IMR-90 (cell line): ENCODE data around the gene IER5. TPM values are rescaled to one million over a fixed set of nuclear protein-coding genes. Genes with fewer than 3 reads are reported as not detected.

ENCODE experiments used
- ATAC-seq: fragments of 200-7000 bp; cut with Tn5 transposase; 2 replicates; pipeline ENCODE4 v1.9.1; 2020; ENCODE audit warnings: low read depth, mild to moderate bottlenecking, moderate library complexity
- BruUV-seq: library from RNA; stranded (reverse); fragments of 400-500 nt; replicated peaks from 2 replicates; lab custom pipeline; 2021; lab: Mats Ljungman, UMichigan
- CTCF ChIA-PET: fragments of 300-600 bp; formaldehyde crosslinking; extraction: SDS; loops from one replicate; lab custom pipeline; 2021; ENCODE audit warnings: antibody characterized with exemption; lab: Yijun Ruan, JAX
- POLR2A ChIA-PET: fragments of 300-600 bp; sonication (Branson Sonifier 250); formaldehyde crosslinking; loops from one replicate; lab custom pipeline; 2022; ENCODE audit warnings: antibody characterized with exemption; ENCODE audit not compliant: unreplicated experiment; lab: Charles Lee
- DNase-seq: peaks from one replicate; pipeline ENCODE4 v3.0.0; 2013
- H2AFZ ChIP-seq: replicated peaks from 2 replicates; pipeline ENCODE3; 2013; ENCODE audit warnings: low read length, mild to moderate bottlenecking; ENCODE audit not compliant: poor library complexity
- H2AK5ac ChIP-seq: 2 replicates; pipeline ENCODE4 v1.6.1; 2013; ENCODE audit warnings: low read depth, low read length, inconsistent platforms
- H2AK9ac ChIP-seq: replicated peaks from 2 replicates; pipeline ENCODE3; 2013; ENCODE audit warnings: mild to moderate bottlenecking, low read depth, low read length, moderate library complexity; ENCODE audit not compliant: poor library complexity
- H2BK120ac ChIP-seq: 2 replicates; pipeline ENCODE4 v1.6.1; 2013; ENCODE audit warnings: low read depth, low read length, inconsistent platforms
- H2BK15ac ChIP-seq: 3 replicates; pipeline ENCODE4 v1.6.1; 2013; ENCODE audit warnings: low read depth, low read length, inconsistent platforms
- H2BK20ac ChIP-seq: 2 replicates; pipeline ENCODE4 v1.6.1; 2013; ENCODE audit warnings: low read depth, mild to moderate bottlenecking, inconsistent platforms, low read length, moderate library complexity
- H2BK5ac ChIP-seq: 2 replicates; pipeline ENCODE4 v1.6.1; 2013; ENCODE audit warnings: mild to moderate bottlenecking, low read depth, low read length, inconsistent platforms; ENCODE audit not compliant: poor library complexity, severe bottlenecking
- H3K14ac ChIP-seq: replicated peaks from 2 replicates; pipeline ENCODE4 v1.6.1; 2013; ENCODE audit warnings: low read depth, low read length, inconsistent platforms
- H3K18ac ChIP-seq: 2 replicates; pipeline ENCODE4 v1.6.1; 2013; ENCODE audit warnings: low read depth, low read length, control low read depth
- H3K23ac ChIP-seq: 2 replicates; pipeline ENCODE4 v1.6.1; 2013; ENCODE audit warnings: low read depth, low read length, inconsistent platforms
- H3K27ac ChIP-seq: 2 replicates; pipeline ENCODE4 v1.5.1; 2013; ENCODE audit warnings: mild to moderate bottlenecking, control low read depth, low read length; ENCODE audit not compliant: insufficient read depth
- H3K27me3 ChIP-seq: 2 replicates; pipeline ENCODE4 v1.6.1; 2013; ENCODE audit warnings: low read length; ENCODE audit not compliant: control insufficient read depth, insufficient read depth
- H3K36me3 ChIP-seq: 2 replicates; pipeline ENCODE4 v1.6.1; 2013; ENCODE audit warnings: low read length, mixed read lengths; ENCODE audit not compliant: control insufficient read depth, insufficient read depth
- H3K4ac ChIP-seq: 2 replicates; pipeline ENCODE4 v1.6.1; 2013; ENCODE audit warnings: low read depth, low read length, inconsistent platforms
- H3K4me1 ChIP-seq: 2 replicates; pipeline ENCODE4 v1.6.1; 2013; ENCODE audit warnings: low read length, mixed read lengths; ENCODE audit not compliant: control insufficient read depth, insufficient read depth
- H3K4me2 ChIP-seq: 2 replicates; pipeline ENCODE4 v1.6.1; 2013; ENCODE audit warnings: low read depth, mild to moderate bottlenecking, control low read depth, low read length, moderate library complexity
- H3K4me3 ChIP-seq: 2 replicates; pipeline ENCODE4 v1.5.1; 2013; ENCODE audit warnings: low read depth, mild to moderate bottlenecking, control low read depth, low read length, moderate library complexity; ENCODE audit not compliant: insufficient read depth
- H3K56ac ChIP-seq: 2 replicates; pipeline ENCODE4 v1.6.1; 2013; ENCODE audit warnings: low read length, inconsistent platforms; ENCODE audit not compliant: insufficient read depth; ENCODE audit errors: extremely low read depth
- H3K79me1 ChIP-seq, 2 experiments: 2 replicates each; pipeline ENCODE4 v1.6.1; 2013; ENCODE audit warnings: low read length in 2 of 2, inconsistent platforms in 1 of 2, low read depth in 1 of 2
- H3K9ac ChIP-seq: 2 replicates; pipeline ENCODE4 v1.6.1; 2013; ENCODE audit warnings: low read depth, low read length, control low read depth
- H3K9me1 ChIP-seq: 2 replicates; pipeline ENCODE4 v1.6.1; 2013; ENCODE audit warnings: low read length, inconsistent platforms; ENCODE audit not compliant: insufficient read depth
- H3K9me3 ChIP-seq: 2 replicates; pipeline ENCODE4 v1.6.1; 2013; ENCODE audit warnings: low read length; ENCODE audit not compliant: control insufficient read depth, insufficient read depth
- H4K20me1 ChIP-seq: 2 replicates; pipeline ENCODE4 v1.6.1; 2013; ENCODE audit warnings: low read length, inconsistent platforms; ENCODE audit not compliant: insufficient read depth
- H4K5ac ChIP-seq: 2 replicates; pipeline ENCODE4 v1.6.1; 2013; ENCODE audit warnings: mild to moderate bottlenecking, low read depth, low read length, control low read depth
- H4K8ac ChIP-seq, 2 experiments: 2 replicates each; pipeline ENCODE4 v1.6.1; 2013; ENCODE audit warnings: low read depth in 2 of 2, low read length in 2 of 2, control low read depth in 1 of 2, inconsistent platforms in 1 of 2
- H4K91ac ChIP-seq: 2 replicates; pipeline ENCODE4 v1.6.1; 2013; ENCODE audit warnings: low read depth, low read length, inconsistent platforms; ENCODE audit not compliant: insufficient read depth
- BHLHE40 ChIP-seq: fragments of 150-350 bp; IDR thresholded peaks from 2 replicates; pipeline ENCODE4 v1.6.1; 2016; ENCODE audit warnings: mild to moderate bottlenecking, low read depth, low read length
- CEBPB ChIP-seq: IDR thresholded peaks from 2 replicates; pipeline ENCODE4 v1.6.1; 2012; ENCODE audit warnings: low read depth, low read length, improper control_type of control experiment
- CHD1 ChIP-seq: IDR thresholded peaks from 2 replicates; pipeline ENCODE4 v1.6.1; 2012; ENCODE audit warnings: low read depth, low read length, improper control_type of control experiment
- FOS ChIP-seq: fragments of 150-350 bp; IDR thresholded peaks from 2 replicates; pipeline ENCODE4 v1.6.1; 2016; ENCODE audit warnings: low read depth, low read length
- MAFK ChIP-seq: IDR thresholded peaks from 2 replicates; pipeline ENCODE4 v1.6.1; 2012; ENCODE audit warnings: low read depth, low read length, improper control_type of control experiment
- MAZ ChIP-seq: IDR thresholded peaks from 2 replicates; pipeline ENCODE4 v1.6.1; 2012; ENCODE audit warnings: low read depth, mild to moderate bottlenecking, low read length, improper control_type of control experiment, moderate library complexity, borderline replicate concordance
- MXI1 ChIP-seq: IDR thresholded peaks from 2 replicates; pipeline ENCODE4 v1.6.1; 2012; ENCODE audit warnings: low read depth, mild to moderate bottlenecking, low read length, moderate library complexity, borderline replicate concordance
- NFE2L2 ChIP-seq: fragments of 150-350 bp; IDR thresholded peaks from 2 replicates; pipeline ENCODE4 v1.6.1; 2016; ENCODE audit warnings: low read depth, mild to moderate bottlenecking, low read length
- POLR2A ChIP-seq: IDR thresholded peaks from 2 replicates; pipeline ENCODE4 v1.6.1; 2012; ENCODE audit warnings: mild to moderate bottlenecking, low read depth, low read length
- RAD21 ChIP-seq: IDR thresholded peaks from 2 replicates; pipeline ENCODE4 v1.6.1; 2012; ENCODE audit warnings: low read length, improper control_type of control experiment
- RCOR1 ChIP-seq: IDR thresholded peaks from 2 replicates; pipeline ENCODE4 v1.6.1; 2012; ENCODE audit warnings: mild to moderate bottlenecking, low read length, improper control_type of control experiment; ENCODE audit not compliant: insufficient replicate concordance
- RFX5 ChIP-seq: IDR thresholded peaks from 2 replicates; pipeline ENCODE4 v1.8.0; 2012; ENCODE audit warnings: low read depth, mild to moderate bottlenecking, low read length, moderate library complexity
- SMC3 ChIP-seq: fragments of 150-350 bp; IDR thresholded peaks from 2 replicates; pipeline ENCODE4 v1.6.1; 2016; ENCODE audit warnings: low read depth, mild to moderate bottlenecking, antibody characterized with exemption, low read length, moderate library complexity
- WGBS, 2 experiments: methylation state at CpG; one replicate each; pipeline versions ENCODE4 v1.1.5 to v1.1.7; 2013; ENCODE audit warnings: missing lambda C conversion rate in 2 of 2; ENCODE audit not compliant: insufficient read length in 1 of 2; ENCODE audit errors: extremely low coverage in 2 of 2; 5-methylcytosine and 5-hydroxymethylcytosine counted together
- dilution Hi-C: fragments of 300-500 bp; cut with HindIII; formaldehyde crosslinking; loops from one replicate; pipeline ENCODE4 v1.14.3; 2018; ENCODE audit warnings: low sequenced_read_pairs; ENCODE audit not compliant: unreplicated experiment
- in situ Hi-C: fragments of 300-500 bp; cut with MboI; formaldehyde crosslinking; loops from 3 replicates; pipeline ENCODE4 v1.14.3; 2019; ENCODE audit warnings: low sequenced_read_pairs, inconsistent platforms, mixed read lengths
- intact Hi-C: fragments of 100-400 bp; cut with micrococcal nuclease; formaldehyde crosslinking; loops from 2 replicates; pipeline ENCODE4 v1.10.0; 2022
- polyA plus RNA-seq, 3 experiments: library from polyadenylated mRNA; depleted of rRNA; stranded (reverse); fragments of >200 nt; gene quantifications; 2 replicates each; pipeline ENCODE4 v1.2.3, GENCODE V29; 2012; ENCODE audit warnings: low replicate concordance in 1 of 3
- total RNA-seq: library from RNA; depleted of rRNA; stranded (reverse); fragments of >200 nt; gene quantifications from 2 replicates; pipeline ENCODE4 v1.2.3, GENCODE V29; 2012
- TF ChIP-seq, protein P1 (sequence below): fragments of 150-350 bp; IDR thresholded peaks from 2 replicates; pipeline ENCODE4 v1.6.1; 2016; ENCODE audit warnings: low read depth, mild to moderate bottlenecking, low read length, moderate library complexity, borderline replicate concordance
- TF ChIP-seq, protein P2 (sequence below): conservative IDR thresholded peaks from 2 replicates; pipeline ENCODE4 v1.5.1; 2012; ENCODE audit warnings: mild to moderate bottlenecking, low read depth, low read length, improper control_type of control experiment
- TF ChIP-seq, protein P3 (sequence below): fragments of 150-350 bp; IDR thresholded peaks from 2 replicates; pipeline ENCODE4 v1.6.1; 2017; ENCODE audit warnings: mild to moderate bottlenecking, antibody characterized with exemption, low read length, low read depth

Gene IER5
- total and polyA plus RNA-seq, 2 of the 4 experiments (the other 2 are of a cell fraction): 15.8 to 27.1 TPM

DNA sequence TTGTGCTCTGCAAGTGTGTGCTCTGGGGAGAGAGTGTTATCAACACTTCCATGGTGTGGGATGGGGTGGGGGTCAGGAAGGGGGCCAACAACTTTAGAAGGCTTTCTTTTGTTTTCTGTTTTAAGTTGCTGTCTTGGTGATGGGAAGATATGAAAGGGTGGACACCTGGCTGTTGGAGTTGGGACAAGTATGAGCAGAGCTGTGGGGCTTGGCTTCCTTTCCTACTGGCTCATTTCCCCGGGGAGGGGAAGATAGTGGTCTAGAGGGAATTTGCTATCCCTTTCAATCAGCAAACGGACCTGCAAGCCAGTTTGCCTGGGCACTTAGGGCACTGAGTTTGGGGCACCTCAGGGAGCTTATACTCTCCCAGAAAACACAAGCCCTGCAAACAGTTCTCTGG lies 19.2 kb downstream of the IER5 start:
- dilution Hi-C loops: no loop called here
- no peak overlapping the region for H4K8ac ChIP-seq

More for the DNA sequence above, 19.2 kb downstream of the IER5 start:
- H3K4me2 ChIP-seq: no peak overlapping the region
- WGBS, 2 experiments: no CpG with 5 or more reads among the region's 2 CpGs
- peaks cover 16 to 43% of the 10 kb centered on the region in 2 experiments for H3K79me1 ChIP-seq
- no peak overlapping the region for H2AFZ ChIP-seq
- no peak for DNase-seq
- intact Hi-C loops: no loop called here
- no peaks in the 10 kb centered on the region for H3K36me3 ChIP-seq
- no peak overlapping the region for H2BK20ac ChIP-seq
- no peak overlapping the region for H3K56ac ChIP-seq
- H3K27me3 ChIP-seq: no peaks in the 10 kb centered on the region
- ChIA-PET CTCF (interaction anchor here (0.6 kb wide), 1 partner anchor 97 kb away, joined by 3 read pairs; no protein-coding TSS in a partner anchor), POLR2A (no interaction called here)
- H3K4ac ChIP-seq: no peak overlapping the region
- H4K91ac ChIP-seq: no peak overlapping the region
- H3K4me1 ChIP-seq: peaks cover 28% of the 10 kb centered on the region
- H2AK5ac ChIP-seq: no peak overlapping the region
- no peak overlapping the region for H3K14ac ChIP-seq
- no peak overlapping the region for H3K4me3 ChIP-seq
- H4K20me1 ChIP-seq: no peaks in the 10 kb centered on the region; the same call in 1 of the 2 replicates
- peaks cover 21% of the 10 kb centered on the region for H3K9me1 ChIP-seq
- no peak for TF ChIP-seq RCOR1
- TF ChIP-seq CHD1: no peak
- TF ChIP-seq MAFK: no peak
- no peak for TF ChIP-seq RAD21
- TF ChIP-seq POLR2A: no peak
- TF ChIP-seq BHLHE40: no peak
- TF ChIP-seq, protein P1, sequence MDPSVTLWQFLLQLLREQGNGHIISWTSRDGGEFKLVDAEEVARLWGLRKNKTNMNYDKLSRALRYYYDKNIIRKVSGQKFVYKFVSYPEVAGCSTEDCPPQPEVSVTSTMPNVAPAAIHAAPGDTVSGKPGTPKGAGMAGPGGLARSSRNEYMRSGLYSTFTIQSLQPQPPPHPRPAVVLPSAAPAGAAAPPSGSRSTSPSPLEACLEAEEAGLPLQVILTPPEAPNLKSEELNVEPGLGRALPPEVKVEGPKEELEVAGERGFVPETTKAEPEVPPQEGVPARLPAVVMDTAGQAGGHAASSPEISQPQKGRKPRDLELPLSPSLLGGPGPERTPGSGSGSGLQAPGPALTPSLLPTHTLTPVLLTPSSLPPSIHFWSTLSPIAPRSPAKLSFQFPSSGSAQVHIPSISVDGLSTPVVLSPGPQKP: no peak
- no peak for TF ChIP-seq RFX5
- TF ChIP-seq, protein P2, sequence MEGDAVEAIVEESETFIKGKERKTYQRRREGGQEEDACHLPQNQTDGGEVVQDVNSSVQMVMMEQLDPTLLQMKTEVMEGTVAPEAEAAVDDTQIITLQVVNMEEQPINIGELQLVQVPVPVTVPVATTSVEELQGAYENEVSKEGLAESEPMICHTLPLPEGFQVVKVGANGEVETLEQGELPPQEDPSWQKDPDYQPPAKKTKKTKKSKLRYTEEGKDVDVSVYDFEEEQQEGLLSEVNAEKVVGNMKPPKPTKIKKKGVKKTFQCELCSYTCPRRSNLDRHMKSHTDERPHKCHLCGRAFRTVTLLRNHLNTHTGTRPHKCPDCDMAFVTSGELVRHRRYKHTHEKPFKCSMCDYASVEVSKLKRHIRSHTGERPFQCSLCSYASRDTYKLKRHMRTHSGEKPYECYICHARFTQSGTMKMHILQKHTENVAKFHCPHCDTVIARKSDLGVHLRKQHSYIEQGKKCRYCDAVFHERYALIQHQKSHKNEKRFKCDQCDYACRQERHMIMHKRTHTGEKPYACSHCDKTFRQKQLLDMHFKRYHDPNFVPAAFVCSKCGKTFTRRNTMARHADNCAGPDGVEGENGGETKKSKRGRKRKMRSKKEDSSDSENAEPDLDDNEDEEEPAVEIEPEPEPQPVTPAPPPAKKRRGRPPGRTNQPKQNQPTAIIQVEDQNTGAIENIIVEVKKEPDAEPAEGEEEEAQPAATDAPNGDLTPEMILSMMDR: no peak
- no peak for TF ChIP-seq FOS
- no peak for TF ChIP-seq SMC3
- no peak for TF ChIP-seq MAZ
- TF ChIP-seq NFE2L2: no peak
- TF ChIP-seq, protein P3, sequence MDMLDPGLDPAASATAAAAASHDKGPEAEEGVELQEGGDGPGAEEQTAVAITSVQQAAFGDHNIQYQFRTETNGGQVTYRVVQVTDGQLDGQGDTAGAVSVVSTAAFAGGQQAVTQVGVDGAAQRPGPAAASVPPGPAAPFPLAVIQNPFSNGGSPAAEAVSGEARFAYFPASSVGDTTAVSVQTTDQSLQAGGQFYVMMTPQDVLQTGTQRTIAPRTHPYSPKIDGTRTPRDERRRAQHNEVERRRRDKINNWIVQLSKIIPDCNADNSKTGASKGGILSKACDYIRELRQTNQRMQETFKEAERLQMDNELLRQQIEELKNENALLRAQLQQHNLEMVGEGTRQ: no peak
- no peak for TF ChIP-seq CEBPB
- TF ChIP-seq MXI1: no peak
- no peak overlapping the region for H2BK5ac ChIP-seq
- BruUV-seq: no TSS peak
- ATAC-seq: no peak
- no peak overlapping the region for H3K9ac ChIP-seq
- H3K9me3 ChIP-seq: no peaks in the 10 kb centered on the region
- H2AK9ac ChIP-seq: no peak overlapping the region
- H3K18ac ChIP-seq: no peak overlapping the region
- H3K27ac ChIP-seq: no peak overlapping the region
- no peak overlapping the region for H2BK120ac ChIP-seq
- in situ Hi-C loops: no loop called here
- H2BK15ac ChIP-seq: peak overlapping the region; percentile 32; the same call in 1 of the 3 replicates
- H4K5ac ChIP-seq: no peak overlapping the region
- peak overlapping the region; percentile 25; the same call in 1 of the 2 replicates for H3K23ac ChIP-seq
